ENCODE data around the gene KCTD10. TPM values are rescaled to one million over a fixed set of nuclear protein-coding genes. Genes with fewer than 3 reads are reported as not detected.

KCTD10 gene
- total RNA-seq, 1 experiment from 2014 or later = 45.9 TPM

GRCh38 chr12:109461049-109461845 lies 15.9 kb downstream of the KCTD10 start:
- DNase-seq = peak in 1 of 2 experiments; percentile 43
- Histone ChIP-seq H4K20me1 (ENCODE audit: insufficient read depth) (peaks cover 8% of the 10 kb centered on the region; the same call in 1 of the 2 replicates), H2AFZ (no peak overlapping the region), H3K27me3 (ENCODE audit: insufficient read depth, low read depth) (no peaks in the 10 kb centered on the region), H3F3A (ENCODE audit: insufficient read depth, low read depth) (peaks cover 46% of the 10 kb centered on the region), H3K4me3 (no peak overlapping the region), H3K27ac (peak overlapping the region; percentile 94), H3K4me1 (replicated peaks; ENCODE audit: insufficient read depth) (peaks cover 53% of the 10 kb centered on the region), H3K4me2 (peak overlapping the region; percentile 73), H3K79me2 (ENCODE audit: low read depth) (peaks cover 69% of the 10 kb centered on the region), H3K36me3 (ENCODE audit: low read depth) (peaks cover 10% of the 10 kb centered on the region; the same call in 1 of the 2 replicates), H3K9me2 (ENCODE audit: insufficient read depth) (no peaks in the 10 kb centered on the region), H3K9me3 (ENCODE audit: insufficient read depth, low read depth) (no peaks in the 10 kb centered on the region)
- ChIA-PET CTCF (interaction anchor here (0.9 kb wide), 1 partner anchor 28 kb away, joined by 4 read pairs; no protein-coding TSS in a partner anchor), POLR2A (ENCODE audit: unreplicated experiment) (no interaction called here)
- intact Hi-C loops (cut with micrococcal nuclease; ENCODE audit: unreplicated experiment) = no loop called here
- TF ChIP-seq EZH2 (IDR thresholded peaks at IDR 0.05; ENCODE audit: low read depth) = no peak
- no TSS peak for BruUV-seq (replicated peaks)

DNA sequence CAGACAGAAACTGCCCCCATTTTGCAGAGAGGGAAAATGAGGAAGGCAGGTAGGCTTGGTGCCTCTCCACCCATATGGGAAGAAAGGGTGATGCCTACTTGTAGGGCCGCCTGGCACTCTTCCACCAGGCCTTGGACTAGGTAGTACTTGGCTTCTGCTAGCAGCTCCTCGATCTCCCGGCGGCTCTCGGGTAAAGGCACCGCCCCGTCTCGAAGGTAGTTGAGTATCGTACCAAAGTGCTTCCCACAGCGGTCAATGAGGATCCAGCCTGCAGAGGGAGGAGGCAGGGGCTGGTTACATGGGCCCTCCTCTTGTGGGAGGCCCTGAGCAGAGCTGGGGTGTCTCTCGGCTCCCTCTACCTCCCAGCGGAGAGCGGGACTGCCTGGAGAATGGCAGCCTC lies 16.6 kb downstream of the KCTD10 start:
- H4K20me1 ChIP-seq (ENCODE audit: insufficient read depth) = peaks cover 5% of the 10 kb centered on the region; the same call in 1 of the 2 replicates
- H3K4me1 ChIP-seq (replicated peaks; ENCODE audit: insufficient read depth) = peaks cover 53% of the 10 kb centered on the region
- CTCF ChIA-PET = no interaction called here
- TF ChIP-seq CTCF (conservative IDR thresholded peaks at IDR 0.05) (no peak), EZH2 (IDR thresholded peaks at IDR 0.05; ENCODE audit: low read depth) (no peak)
- POLR2A ChIA-PET (ENCODE audit: unreplicated experiment) = no interaction called here
- intact Hi-C loops (cut with micrococcal nuclease; ENCODE audit: unreplicated experiment) = no loop called here
- peaks cover 62% of the 10 kb centered on the region for H3K79me2 ChIP-seq (ENCODE audit: low read depth)
- no peak overlapping the region for H2AFZ ChIP-seq
- no peak overlapping the region for H3K4me3 ChIP-seq
- no peaks in the 10 kb centered on the region for H3K9me3 ChIP-seq (ENCODE audit: insufficient read depth, low read depth)
- peak overlapping the region; percentile 73; the same call in 1 of the 2 replicates for H3K4me2 ChIP-seq
- peak overlapping the region; percentile 94 for H3K27ac ChIP-seq
- peaks cover 46% of the 10 kb centered on the region for H3F3A ChIP-seq (ENCODE audit: insufficient read depth, low read depth)
- no peaks in the 10 kb centered on the region for H3K27me3 ChIP-seq (ENCODE audit: insufficient read depth, low read depth)
- peaks cover 10% of the 10 kb centered on the region; the same call in 1 of the 2 replicates for H3K36me3 ChIP-seq (ENCODE audit: low read depth)
- no TSS peak for BruUV-seq (replicated peaks)
- no peaks in the 10 kb centered on the region for H3K9me2 ChIP-seq (ENCODE audit: insufficient read depth)
- no peak for DNase-seq

- no peaks in the 10 kb centered on the region for H3K9me2 ChIP-seq (ENCODE audit: insufficient read depth)
- peaks cover 4% of the 10 kb centered on the region; the same call in 1 of the 2 replicates for H4K20me1 ChIP-seq (ENCODE audit: insufficient read depth)
- ChIA-PET POLR2A (ENCODE audit: unreplicated experiment) (no interaction called here), CTCF (no interaction called here)
- H3K27me3 ChIP-seq (ENCODE audit: insufficient read depth, low read depth) = no peaks in the 10 kb centered on the region
- no peak overlapping the region for H3K4me3 ChIP-seq
- H2AFZ ChIP-seq = no peak overlapping the region
- H3K4me1 ChIP-seq (replicated peaks; ENCODE audit: insufficient read depth) = peaks cover 41% of the 10 kb centered on the region
- H3K27ac ChIP-seq = no peak overlapping the region
- H3K9me3 ChIP-seq (ENCODE audit: insufficient read depth, low read depth) = no peaks in the 10 kb centered on the region
- no peak overlapping the region for H3K4me2 ChIP-seq
- H3K79me2 ChIP-seq (ENCODE audit: low read depth) = peaks cover 49% of the 10 kb centered on the region
- H3F3A ChIP-seq (ENCODE audit: insufficient read depth, low read depth) = peaks cover 39% of the 10 kb centered on the region
- no peak for DNase-seq
- BruUV-seq (replicated peaks) = no TSS peak
- no peak for TF ChIP-seq CTCF (conservative IDR thresholded peaks at IDR 0.05)
- no peak for TF ChIP-seq EZH2 (IDR thresholded peaks at IDR 0.05; ENCODE audit: low read depth)
- H3K36me3 ChIP-seq (ENCODE audit: low read depth) = peaks cover 7% of the 10 kb centered on the region; the same call in 1 of the 2 replicates
- intact Hi-C loops (cut with micrococcal nuclease; ENCODE audit: unreplicated experiment) = no loop called here
These were observed 17.9 kb downstream of the KCTD10 start for GRCh38 chr12:109459247-109459646.

Data from PC-9 (cell line).